Measurements from ENCODE around the gene HDAC4.

DNA sequence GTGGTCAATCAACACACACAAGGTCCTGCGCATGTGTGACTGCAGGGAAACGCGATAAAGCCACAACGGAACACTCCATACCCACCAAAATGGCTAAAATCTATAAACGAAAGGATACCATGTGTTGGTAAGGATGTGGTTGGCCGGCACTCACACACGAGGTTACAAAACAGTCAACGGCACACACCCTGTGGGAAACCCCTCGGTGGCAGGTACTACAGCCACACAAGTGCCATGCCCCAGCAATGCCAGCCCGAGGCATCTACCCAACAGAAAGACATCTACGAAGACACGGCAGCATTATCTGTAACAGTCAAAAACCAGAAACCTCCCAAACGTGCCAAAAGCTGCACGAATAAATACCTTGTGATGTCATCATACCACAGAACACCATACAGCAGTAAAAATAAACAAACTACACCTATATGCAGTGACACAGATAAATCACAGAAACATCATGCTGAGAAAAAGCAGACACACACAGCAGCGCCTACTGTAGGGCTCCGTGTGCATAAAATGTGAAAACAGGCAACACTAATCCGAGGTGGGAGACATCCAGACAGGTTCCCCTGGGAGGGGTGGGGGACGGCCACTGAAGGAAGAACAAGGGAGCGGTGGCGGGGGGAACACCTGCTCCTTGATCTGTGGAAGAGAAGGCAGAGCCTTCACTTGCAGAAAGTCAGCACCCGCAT lies 36.7 kb downstream of the HDAC4 start:
- TF ChIP-seq, protein P1, sequence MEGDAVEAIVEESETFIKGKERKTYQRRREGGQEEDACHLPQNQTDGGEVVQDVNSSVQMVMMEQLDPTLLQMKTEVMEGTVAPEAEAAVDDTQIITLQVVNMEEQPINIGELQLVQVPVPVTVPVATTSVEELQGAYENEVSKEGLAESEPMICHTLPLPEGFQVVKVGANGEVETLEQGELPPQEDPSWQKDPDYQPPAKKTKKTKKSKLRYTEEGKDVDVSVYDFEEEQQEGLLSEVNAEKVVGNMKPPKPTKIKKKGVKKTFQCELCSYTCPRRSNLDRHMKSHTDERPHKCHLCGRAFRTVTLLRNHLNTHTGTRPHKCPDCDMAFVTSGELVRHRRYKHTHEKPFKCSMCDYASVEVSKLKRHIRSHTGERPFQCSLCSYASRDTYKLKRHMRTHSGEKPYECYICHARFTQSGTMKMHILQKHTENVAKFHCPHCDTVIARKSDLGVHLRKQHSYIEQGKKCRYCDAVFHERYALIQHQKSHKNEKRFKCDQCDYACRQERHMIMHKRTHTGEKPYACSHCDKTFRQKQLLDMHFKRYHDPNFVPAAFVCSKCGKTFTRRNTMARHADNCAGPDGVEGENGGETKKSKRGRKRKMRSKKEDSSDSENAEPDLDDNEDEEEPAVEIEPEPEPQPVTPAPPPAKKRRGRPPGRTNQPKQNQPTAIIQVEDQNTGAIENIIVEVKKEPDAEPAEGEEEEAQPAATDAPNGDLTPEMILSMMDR (optimal IDR thresholded peaks at IDR 0.05 in 1 of 3, IDR thresholded peaks at IDR 0.05 in 1 of 3, conservative IDR thresholded peaks at IDR 0.05 in 1 of 3; ENCODE audit: extremely low read depth in 1 of 3, insufficient read depth in 2 of 3, low read length in 3 of 3) = no peak
- no peak for TF ChIP-seq EZH2 (IDR thresholded peaks at IDR 0.05; ENCODE audit: low read length)
